Measurements from ENCODE around the gene HEMK1. TPM values are rescaled to one million over a fixed set of nuclear protein-coding genes. Genes with fewer than 3 reads are reported as not detected.
A peak's percentile ranks its signal among the peaks of the same experiment; 100 is the strongest.

HEMK1 gene
- total and polyA plus RNA-seq, 4 donors = 11.0 to 21.3 (median 15.1) TPM

GRCh38 chr3:50600141-50600753, 30.9 kb downstream of the HEMK1 start:
- H3K36me3 ChIP-seq (ENCODE audit: control insufficient read depth in 1 of 2, insufficient read depth in 2 of 2, low read length in 1 of 2) = no peaks in the 10 kb centered on the region
- H3K27ac ChIP-seq (ENCODE audit: low read depth in 1 of 2, low read length in 2 of 2) = peak overlapping the region in 1 of 2 donors; percentile 29
- DNase-seq (no peak), ATAC-seq (ENCODE audit: low FRiP score) (no peak)
- H3K4me3 ChIP-seq (ENCODE audit: low read length in 2 of 2) = no peak overlapping the region
- no peaks in the 10 kb centered on the region for H3K27me3 ChIP-seq (ENCODE audit: control insufficient read depth in 1 of 2, insufficient read depth in 2 of 2, low read length in 1 of 2)
- peaks cover 0 to 4% of the 10 kb centered on the region in 2 donors for H3K4me1 ChIP-seq (ENCODE audit: control insufficient read depth in 1 of 2, insufficient read depth in 2 of 2, low read length in 2 of 2)
- WGBS, 2 donors = 74 to 75% methylated on average over 9 of the region's 9 CpGs
- no peaks in the 10 kb centered on the region for H3K9me3 ChIP-seq (ENCODE audit: control insufficient read depth, low read length)
- intact Hi-C loops (cut with DNase I) = no loop called here

DNA sequence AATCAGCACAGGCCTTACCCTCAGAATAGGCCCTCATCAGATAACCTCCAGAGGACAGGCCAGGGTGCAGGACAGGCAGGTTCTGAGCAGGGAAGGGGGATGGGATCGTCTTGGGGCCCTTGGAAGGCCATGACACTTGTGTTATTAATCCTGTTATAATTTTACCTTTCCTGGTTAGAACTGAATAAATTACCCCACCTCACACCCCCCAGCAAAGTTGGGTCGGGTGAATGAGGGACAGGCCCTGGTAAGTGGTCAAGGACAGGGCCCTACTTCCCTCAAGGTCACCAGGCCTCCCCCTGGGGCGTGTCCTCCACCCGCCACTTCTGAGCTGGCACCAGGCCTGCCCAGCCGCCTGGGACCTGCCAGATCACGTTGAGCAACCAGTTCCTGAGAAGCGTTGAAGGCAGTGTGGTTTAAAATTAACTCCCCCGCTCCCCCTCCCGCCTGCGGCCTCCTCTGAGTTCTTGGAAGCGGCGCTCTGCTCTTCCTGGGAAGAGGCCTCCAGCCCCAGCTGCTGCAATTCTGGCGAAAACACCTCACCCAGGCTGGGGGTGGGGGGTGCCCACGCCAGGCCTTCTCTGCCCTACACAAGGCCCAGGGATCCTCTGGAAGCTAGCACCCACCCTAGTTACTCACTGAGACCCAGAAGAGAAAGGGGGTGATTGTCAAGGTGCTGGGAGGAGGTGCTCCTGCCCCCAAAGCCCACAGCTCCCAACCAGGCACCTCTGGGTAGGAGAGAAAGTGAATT, 31.7 kb downstream of the HEMK1 start:
- H3K4me3 ChIP-seq (ENCODE audit: low read length in 2 of 2) = no peak overlapping the region
- no peaks in the 10 kb centered on the region for H3K27me3 ChIP-seq (ENCODE audit: control insufficient read depth in 1 of 2, insufficient read depth in 2 of 2, low read length in 1 of 2)
- intact Hi-C loops (cut with DNase I) = loop anchor here in 1 of 2 donors (1.0 kb wide), 1 partner anchor 32 kb away; the partner anchor contains the start of gene HEMK1
- H3K36me3 ChIP-seq (ENCODE audit: control insufficient read depth in 1 of 2, insufficient read depth in 2 of 2, low read length in 1 of 2) = no peaks in the 10 kb centered on the region
- H3K27ac ChIP-seq (ENCODE audit: low read depth in 1 of 2, low read length in 2 of 2) = peak overlapping the region; percentile 49 to 99
- peaks cover 0 to 4% of the 10 kb centered on the region in 2 donors for H3K4me1 ChIP-seq (ENCODE audit: control insufficient read depth in 1 of 2, insufficient read depth in 2 of 2, low read length in 2 of 2)
- ATAC-seq (ENCODE audit: low FRiP score) (peak; percentile 91), DNase-seq (peak; percentile 97)
- WGBS, 2 donors = 0 to 2% methylated on average over 14 of the region's 14 CpGs
- H3K9me3 ChIP-seq (ENCODE audit: control insufficient read depth, low read length) = no peaks in the 10 kb centered on the region

GRCh38 chr3:50602595-50603191, 33.4 kb downstream of the HEMK1 start:
- ATAC-seq (ENCODE audit: low FRiP score) = no peak
- Histone ChIP-seq H3K36me3 (ENCODE audit: control insufficient read depth in 1 of 2, insufficient read depth in 2 of 2, low read length in 1 of 2) (no peaks in the 10 kb centered on the region), H3K27me3 (ENCODE audit: control insufficient read depth in 1 of 2, insufficient read depth in 2 of 2, low read length in 1 of 2) (no peaks in the 10 kb centered on the region), H3K27ac (ENCODE audit: low read depth in 1 of 2, low read length in 2 of 2) (peak overlapping the region; percentile 20 to 70), H3K9me3 (ENCODE audit: control insufficient read depth, low read length) (no peaks in the 10 kb centered on the region), H3K4me1 (ENCODE audit: control insufficient read depth in 1 of 2, insufficient read depth in 2 of 2, low read length in 2 of 2) (peaks cover 0 to 4% of the 10 kb centered on the region in 2 donors), H3K4me3 (ENCODE audit: low read length in 2 of 2) (no peak overlapping the region)
- WGBS, 2 donors = 69% methylated on average over 9 of the region's 9 CpGs
- intact Hi-C loops (cut with DNase I) = loop anchor here in 1 of 2 donors (1.0 kb wide), 1 partner anchor 9 kb away; the partner anchor contains the start of gene CISH
- no peak for DNase-seq

DNA sequence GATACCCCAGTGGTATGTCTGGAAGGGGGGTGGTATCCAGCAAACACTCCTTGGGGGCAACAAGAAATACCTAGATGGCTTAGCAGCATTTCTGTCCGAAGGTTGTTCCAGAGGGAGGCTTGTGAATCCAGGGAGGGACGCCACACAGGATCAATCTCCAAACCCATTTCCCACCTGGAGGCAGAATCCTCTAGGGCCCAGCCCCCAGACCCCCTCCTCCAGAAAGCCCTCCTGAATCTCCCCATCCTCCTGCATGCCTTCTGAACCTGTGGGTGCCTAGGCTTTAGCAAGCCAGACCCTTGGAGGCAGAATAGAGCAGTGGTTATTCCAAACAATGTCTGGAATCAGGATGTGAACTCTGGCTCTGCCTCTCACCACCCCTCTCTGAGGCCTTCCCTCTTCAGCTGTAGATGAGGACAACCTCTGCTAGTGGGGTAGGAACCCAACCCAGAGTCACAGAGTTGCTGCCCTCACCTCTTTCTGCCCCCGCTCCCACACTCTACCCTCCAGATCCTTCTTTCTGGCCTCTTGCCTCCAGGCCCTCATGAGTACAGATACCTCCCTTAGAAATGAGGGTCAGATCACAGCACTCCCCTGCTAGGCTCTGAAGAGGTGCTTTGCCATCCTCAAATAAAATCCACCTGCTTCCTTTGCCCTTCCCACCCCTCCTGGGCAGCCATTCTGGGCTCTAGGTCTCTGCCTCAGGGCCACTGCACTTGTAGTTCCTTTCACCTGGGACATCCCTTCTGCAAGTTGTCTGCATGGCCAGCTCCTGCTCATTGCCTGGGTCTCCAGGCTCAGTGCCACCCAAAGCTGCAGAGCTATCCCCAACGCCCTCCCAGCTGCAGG, 34.2 kb downstream of the HEMK1 start:
- WGBS, 2 donors = 66 to 74% methylated on average over 4 of the region's 4 CpGs
- peaks cover 0 to 4% of the 10 kb centered on the region in 2 donors for H3K4me1 ChIP-seq (ENCODE audit: control insufficient read depth in 1 of 2, insufficient read depth in 2 of 2, low read length in 2 of 2)
- H3K9me3 ChIP-seq (ENCODE audit: control insufficient read depth, low read length) = no peaks in the 10 kb centered on the region
- DNase-seq = no peak
- H3K36me3 ChIP-seq (ENCODE audit: control insufficient read depth in 1 of 2, insufficient read depth in 2 of 2, low read length in 1 of 2) = no peaks in the 10 kb centered on the region
- no peak overlapping the region for H3K4me3 ChIP-seq (ENCODE audit: low read length in 2 of 2)
- no peak overlapping the region for H3K27ac ChIP-seq (ENCODE audit: low read depth in 1 of 2, low read length in 2 of 2)
- no peaks in the 10 kb centered on the region for H3K27me3 ChIP-seq (ENCODE audit: control insufficient read depth in 1 of 2, insufficient read depth in 2 of 2, low read length in 1 of 2)
- intact Hi-C loops (cut with DNase I) = no loop called here
- no peak for ATAC-seq (ENCODE audit: low FRiP score)

DNA sequence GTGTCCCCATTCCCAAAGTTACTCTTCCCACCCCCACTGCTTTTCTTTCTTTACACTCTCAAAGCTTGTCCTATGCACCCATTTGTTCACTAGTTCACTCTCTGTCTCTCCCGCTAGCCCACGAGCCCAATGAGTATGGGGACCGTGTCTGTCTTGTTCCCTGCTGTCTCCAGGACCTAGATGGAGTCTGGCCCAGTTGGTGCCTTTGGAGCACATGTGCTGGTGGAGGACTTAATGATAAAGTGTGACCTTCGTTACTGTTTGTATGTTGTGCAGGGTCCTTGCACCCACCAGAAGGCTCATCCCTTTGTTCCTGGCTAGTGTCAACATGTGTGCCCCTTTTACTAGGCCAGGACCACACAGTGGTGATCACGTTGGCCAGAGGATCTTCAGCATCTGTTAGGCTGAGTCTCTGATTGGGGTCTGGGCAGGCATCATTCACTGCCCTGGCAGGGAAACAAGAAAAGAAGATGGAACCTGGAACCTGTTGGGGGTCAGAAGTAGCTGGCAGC, 34.8 kb downstream of the HEMK1 start:
- Histone ChIP-seq H3K4me3 (ENCODE audit: low read length in 2 of 2) (no peak overlapping the region), H3K9me3 (ENCODE audit: control insufficient read depth, low read length) (no peaks in the 10 kb centered on the region), H3K36me3 (ENCODE audit: control insufficient read depth in 1 of 2, insufficient read depth in 2 of 2, low read length in 1 of 2) (no peaks in the 10 kb centered on the region), H3K27me3 (ENCODE audit: control insufficient read depth in 1 of 2, insufficient read depth in 2 of 2, low read length in 1 of 2) (no peaks in the 10 kb centered on the region), H3K4me1 (ENCODE audit: control insufficient read depth in 1 of 2, insufficient read depth in 2 of 2, low read length in 2 of 2) (peaks cover 0 to 4% of the 10 kb centered on the region in 2 donors), H3K27ac (ENCODE audit: low read depth in 1 of 2, low read length in 2 of 2) (no peak overlapping the region)
- DNase-seq (no peak), ATAC-seq (ENCODE audit: low FRiP score) (no peak)
- intact Hi-C loops (cut with DNase I) = no loop called here
- 74 to 76% methylated on average over 5 of the region's 5 CpGs for WGBS, 2 donors

- Histone ChIP-seq H3K27ac (ENCODE audit: low read depth in 1 of 2, low read length in 2 of 2) (no peak overlapping the region), H3K27me3 (ENCODE audit: control insufficient read depth in 1 of 2, insufficient read depth in 2 of 2, low read length in 1 of 2) (no peaks in the 10 kb centered on the region), H3K36me3 (ENCODE audit: control insufficient read depth in 1 of 2, insufficient read depth in 2 of 2, low read length in 1 of 2) (no peaks in the 10 kb centered on the region), H3K4me3 (ENCODE audit: low read length in 2 of 2) (no peak overlapping the region), H3K4me1 (ENCODE audit: control insufficient read depth in 1 of 2, insufficient read depth in 2 of 2, low read length in 2 of 2) (peaks cover 0 to 4% of the 10 kb centered on the region in 2 donors), H3K9me3 (ENCODE audit: control insufficient read depth, low read length) (no peaks in the 10 kb centered on the region)
- DNase-seq = peak in 1 of 2 donors; percentile 70
- no peak for ATAC-seq (ENCODE audit: low FRiP score)
- WGBS, 2 donors = 72 to 75% methylated on average over 14 of the region's 14 CpGs
- intact Hi-C loops (cut with DNase I) = no loop called here
Measured at GRCh38 chr3:50604628-50605588, 35.6 kb downstream of the HEMK1 start.

DNA sequence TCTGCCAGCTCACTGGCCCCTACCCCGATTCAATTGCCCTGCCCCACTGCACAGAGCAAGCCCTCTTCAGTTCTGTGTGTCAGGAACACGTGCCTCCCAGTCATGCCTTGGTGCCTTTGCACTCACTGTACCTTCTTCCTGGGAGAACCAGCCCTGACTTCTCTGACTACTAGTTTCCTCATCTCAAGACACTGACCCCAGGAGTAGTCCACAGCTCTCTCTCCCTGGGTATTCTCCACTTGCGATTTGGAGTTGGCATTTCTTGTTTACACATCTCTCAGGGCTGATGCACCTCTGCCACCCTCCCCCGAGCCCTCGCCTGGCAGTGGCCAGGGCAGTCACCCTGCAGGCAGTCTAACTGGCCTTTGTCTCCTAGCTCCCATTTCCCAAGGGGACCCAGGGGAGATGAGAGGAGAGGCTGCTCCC, 36.6 kb downstream of the HEMK1 start:
- no peaks in the 10 kb centered on the region for H3K4me1 ChIP-seq (ENCODE audit: control insufficient read depth in 1 of 2, insufficient read depth in 2 of 2, low read length in 2 of 2)
- intact Hi-C loops (cut with DNase I) = no loop called here
- H3K27ac ChIP-seq (ENCODE audit: low read depth in 1 of 2, low read length in 2 of 2) = no peak overlapping the region
- 75 to 76% methylated on average over 5 of the region's 5 CpGs for WGBS, 2 donors
- no peaks in the 10 kb centered on the region for H3K36me3 ChIP-seq (ENCODE audit: control insufficient read depth in 1 of 2, insufficient read depth in 2 of 2, low read length in 1 of 2)
- H3K9me3 ChIP-seq (ENCODE audit: control insufficient read depth, low read length) = no peaks in the 10 kb centered on the region
- no peaks in the 10 kb centered on the region for H3K27me3 ChIP-seq (ENCODE audit: control insufficient read depth in 1 of 2, insufficient read depth in 2 of 2, low read length in 1 of 2)
- no peak overlapping the region for H3K4me3 ChIP-seq (ENCODE audit: low read length in 2 of 2)
- DNase-seq (no peak), ATAC-seq (ENCODE audit: low FRiP score) (no peak)

Measured in aorta (tissue), 5 donors.